ENCODE data around the gene TTPAL. TPM values are rescaled to one million over a fixed set of nuclear protein-coding genes. Genes with fewer than 3 reads are reported as not detected.
A peak's percentile ranks its signal among the peaks of the same experiment; 100 is the strongest.

Gene TTPAL
- total RNA-seq, 4 donors from 2014 or later = 6.0 to 30.5 (median 8.9) TPM

DNA sequence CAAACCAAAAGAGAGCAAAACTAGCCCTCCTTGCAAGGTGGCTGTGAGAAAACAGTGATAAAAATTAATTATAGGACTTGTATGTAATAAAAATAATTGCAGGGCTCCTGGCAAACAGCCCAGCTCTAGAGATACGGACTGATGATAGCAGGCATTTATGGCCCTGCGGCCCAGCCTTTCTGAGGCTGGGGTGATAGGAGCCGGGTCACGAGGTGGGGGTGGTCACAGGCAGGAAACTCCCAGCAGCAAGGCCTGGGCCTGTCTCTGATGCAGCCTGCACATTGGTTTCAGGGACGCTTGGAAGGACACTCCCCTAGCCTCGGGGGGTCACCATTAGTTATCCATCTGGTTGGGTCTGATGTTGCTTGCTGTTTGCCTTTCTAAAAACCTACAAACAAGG is 18.7 kb upstream of the TTPAL start:
- Histone ChIP-seq H3K4me3 (no peak overlapping the region), H3K9me3 (no peaks in the 10 kb centered on the region), H3K27me3 (no peaks in the 10 kb centered on the region), H3K4me1 (peaks cover 0 to 25% (median 0%) of the 10 kb centered on the region in 4 donors), H3K36me3 (no peaks in the 10 kb centered on the region), H3K27ac (peak overlapping the region in 3 of 4 donors; percentile 44 to 80 (median 72))
- DNase-seq = peak in 2 of 3 donors; percentile 89 to 90
- TF ChIP-seq, protein P1, sequence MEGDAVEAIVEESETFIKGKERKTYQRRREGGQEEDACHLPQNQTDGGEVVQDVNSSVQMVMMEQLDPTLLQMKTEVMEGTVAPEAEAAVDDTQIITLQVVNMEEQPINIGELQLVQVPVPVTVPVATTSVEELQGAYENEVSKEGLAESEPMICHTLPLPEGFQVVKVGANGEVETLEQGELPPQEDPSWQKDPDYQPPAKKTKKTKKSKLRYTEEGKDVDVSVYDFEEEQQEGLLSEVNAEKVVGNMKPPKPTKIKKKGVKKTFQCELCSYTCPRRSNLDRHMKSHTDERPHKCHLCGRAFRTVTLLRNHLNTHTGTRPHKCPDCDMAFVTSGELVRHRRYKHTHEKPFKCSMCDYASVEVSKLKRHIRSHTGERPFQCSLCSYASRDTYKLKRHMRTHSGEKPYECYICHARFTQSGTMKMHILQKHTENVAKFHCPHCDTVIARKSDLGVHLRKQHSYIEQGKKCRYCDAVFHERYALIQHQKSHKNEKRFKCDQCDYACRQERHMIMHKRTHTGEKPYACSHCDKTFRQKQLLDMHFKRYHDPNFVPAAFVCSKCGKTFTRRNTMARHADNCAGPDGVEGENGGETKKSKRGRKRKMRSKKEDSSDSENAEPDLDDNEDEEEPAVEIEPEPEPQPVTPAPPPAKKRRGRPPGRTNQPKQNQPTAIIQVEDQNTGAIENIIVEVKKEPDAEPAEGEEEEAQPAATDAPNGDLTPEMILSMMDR (IDR thresholded peaks at IDR 0.05) = no peak
- peak in 1 of 2 donors; percentile 49 for TF ChIP-seq POLR2A (IDR thresholded peaks at IDR 0.05)

DNA sequence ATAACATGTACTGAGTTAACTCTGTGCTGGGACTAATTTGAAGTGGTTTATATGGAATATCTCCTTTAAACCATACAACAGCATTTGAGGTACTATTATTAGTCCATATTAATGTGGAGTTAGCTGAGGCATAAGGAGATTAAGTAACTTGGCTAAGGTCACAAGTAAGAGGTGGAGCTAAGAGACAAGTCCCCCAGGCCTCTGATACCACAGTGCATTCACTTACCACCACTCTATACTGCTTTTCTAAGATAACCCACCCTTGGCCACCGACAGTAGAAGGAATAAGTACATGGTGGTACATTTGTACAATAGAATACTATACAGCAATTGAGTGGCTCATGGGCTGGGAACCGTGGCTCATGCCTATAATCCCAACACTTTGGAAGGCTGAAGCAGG is 16.4 kb upstream of the TTPAL start:
- H3K36me3 ChIP-seq = no peaks in the 10 kb centered on the region
- H3K4me1 ChIP-seq = peaks cover 0 to 28% (median 0%) of the 10 kb centered on the region in 4 donors
- no peaks in the 10 kb centered on the region for H3K27me3 ChIP-seq
- no peak for TF ChIP-seq POLR2A (IDR thresholded peaks at IDR 0.05)
- TF ChIP-seq, protein P1 (IDR thresholded peaks at IDR 0.05) = no peak
- H3K9me3 ChIP-seq = no peaks in the 10 kb centered on the region
- no peak for DNase-seq
- peak overlapping the region in 2 of 4 donors; percentile 53 to 76 for H3K27ac ChIP-seq
- no peak overlapping the region for H3K4me3 ChIP-seq

DNA sequence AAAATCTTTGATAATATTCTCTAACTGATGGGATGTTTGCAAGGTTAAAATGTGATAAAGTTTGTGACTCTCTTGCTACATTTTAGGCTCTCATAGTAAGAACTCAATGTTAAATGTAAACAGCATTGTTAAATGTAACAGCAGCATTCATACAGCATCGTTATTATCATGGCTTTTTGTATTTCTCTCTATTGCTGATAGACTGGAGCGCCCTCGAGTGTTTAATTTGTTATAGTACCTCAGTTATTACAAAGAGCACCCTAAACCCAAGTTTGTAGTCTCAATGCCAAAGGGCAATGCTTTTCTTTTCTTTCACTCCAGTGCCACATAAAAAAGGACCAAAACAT is 14.9 kb upstream of the TTPAL start:
- peak overlapping the region in 2 of 4 donors; percentile 62 to 78 for H3K27ac ChIP-seq

DNA sequence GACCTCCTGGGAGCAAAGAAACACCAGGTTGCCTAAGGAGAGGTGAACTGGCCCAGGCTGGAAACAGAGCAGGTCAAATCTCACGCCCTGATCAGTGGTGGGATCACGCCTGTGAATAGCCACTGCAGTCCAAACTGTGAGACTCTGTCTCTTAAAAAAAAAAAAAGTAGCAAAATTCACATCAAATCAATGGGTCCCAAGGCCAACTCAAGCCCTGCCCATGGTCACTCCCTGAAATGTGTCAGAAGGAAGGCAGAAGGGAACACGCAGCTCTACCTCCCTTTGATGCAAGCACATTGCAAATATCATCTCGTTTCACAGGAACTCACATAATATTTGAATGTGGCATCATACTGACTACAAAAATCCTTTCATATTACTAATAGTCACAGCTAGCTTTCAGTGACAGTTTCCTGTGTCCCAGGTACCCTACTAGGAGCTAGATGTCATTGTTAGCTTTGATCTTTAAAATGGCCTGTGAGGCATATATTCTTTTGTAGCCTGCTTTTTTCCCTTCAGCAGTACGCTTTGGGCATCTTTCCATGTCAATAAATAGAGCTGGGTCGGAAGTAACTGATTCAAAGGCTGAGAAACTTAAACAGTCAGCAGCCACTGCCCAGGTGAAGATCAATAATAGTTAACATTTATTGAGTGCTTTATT is 14.4 kb upstream of the TTPAL start:
- DNase-seq = no peak
- H3K27ac ChIP-seq = peak overlapping the region in 2 of 4 donors; percentile 62 to 78

More for the DNA sequence above, 14.9 kb upstream of the TTPAL start:
- Histone ChIP-seq H3K27me3 (no peaks in the 10 kb centered on the region), H3K9me3 (no peaks in the 10 kb centered on the region), H3K4me3 (no peak overlapping the region), H3K4me1 (peaks cover 0 to 28% (median 0%) of the 10 kb centered on the region in 4 donors), H3K36me3 (no peaks in the 10 kb centered on the region)
- TF ChIP-seq, protein P1 (IDR thresholded peaks at IDR 0.05) = peak in 4 of 6 experiments; percentile 33 to 92 (median 81)
- TF ChIP-seq POLR2A (IDR thresholded peaks at IDR 0.05) = peak in 1 of 2 donors; percentile 4
- no peak for DNase-seq

DNA sequence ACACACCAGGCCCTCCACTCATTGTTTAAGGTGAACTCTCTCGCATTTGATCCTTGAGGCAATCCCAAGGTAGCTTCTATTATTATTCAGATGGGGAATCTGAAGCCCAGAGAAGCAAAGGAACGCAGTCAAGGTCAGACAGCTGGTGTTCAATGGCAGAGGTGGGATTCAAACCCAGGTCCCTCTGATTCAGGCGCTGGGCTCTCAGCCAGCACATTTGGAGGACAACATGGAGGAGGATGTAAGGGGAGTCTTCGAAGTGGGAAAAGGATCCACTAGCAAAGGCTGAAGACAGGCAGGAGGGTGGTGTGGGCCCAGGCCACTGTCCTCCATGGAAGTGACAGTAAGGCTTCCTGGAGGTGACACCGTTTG is 13.9 kb upstream of the TTPAL start:
- Histone ChIP-seq H3K4me1 (peaks cover 0 to 26% (median 0%) of the 10 kb centered on the region in 4 donors), H3K4me3 (no peak overlapping the region), H3K27me3 (no peaks in the 10 kb centered on the region), H3K27ac (peak overlapping the region in 2 of 4 donors; percentile 62 to 78), H3K36me3 (no peaks in the 10 kb centered on the region), H3K9me3 (no peaks in the 10 kb centered on the region)
- TF ChIP-seq, protein P1 (IDR thresholded peaks at IDR 0.05) = no peak
- TF ChIP-seq POLR2A (IDR thresholded peaks at IDR 0.05) = no peak
- no peak for DNase-seq

More for the DNA sequence above, 14.4 kb upstream of the TTPAL start:
- no peaks in the 10 kb centered on the region for H3K9me3 ChIP-seq
- H3K4me1 ChIP-seq = peaks cover 0 to 28% (median 0%) of the 10 kb centered on the region in 4 donors
- H3K36me3 ChIP-seq = no peaks in the 10 kb centered on the region
- TF ChIP-seq, protein P1 (IDR thresholded peaks at IDR 0.05) = no peak
- no peak for TF ChIP-seq POLR2A (IDR thresholded peaks at IDR 0.05)
- no peak overlapping the region for H3K4me3 ChIP-seq
- no peaks in the 10 kb centered on the region for H3K27me3 ChIP-seq
